HK-2 (cell line): ENCODE measurements around the gene ARL6IP4.

ENCODE experiments used
- DNase-seq: peaks from one replicate; pipeline ENCODE4 v3.0.0-alpha.2; 2018; ENCODE audit not compliant: unreplicated experiment

ARL6IP4 gene

GRCh38 chr12:122990961-122991622 is 10.6 kb downstream of the ARL6IP4 start:
- no peak for DNase-seq

GRCh38 chr12:122991623-122992275 is 11.3 kb downstream of the ARL6IP4 start:
- DNase-seq: no peak

GRCh38 chr12:122992386-122992785 is 11.9 kb downstream of the ARL6IP4 start:
- DNase-seq: no peak

DNA sequence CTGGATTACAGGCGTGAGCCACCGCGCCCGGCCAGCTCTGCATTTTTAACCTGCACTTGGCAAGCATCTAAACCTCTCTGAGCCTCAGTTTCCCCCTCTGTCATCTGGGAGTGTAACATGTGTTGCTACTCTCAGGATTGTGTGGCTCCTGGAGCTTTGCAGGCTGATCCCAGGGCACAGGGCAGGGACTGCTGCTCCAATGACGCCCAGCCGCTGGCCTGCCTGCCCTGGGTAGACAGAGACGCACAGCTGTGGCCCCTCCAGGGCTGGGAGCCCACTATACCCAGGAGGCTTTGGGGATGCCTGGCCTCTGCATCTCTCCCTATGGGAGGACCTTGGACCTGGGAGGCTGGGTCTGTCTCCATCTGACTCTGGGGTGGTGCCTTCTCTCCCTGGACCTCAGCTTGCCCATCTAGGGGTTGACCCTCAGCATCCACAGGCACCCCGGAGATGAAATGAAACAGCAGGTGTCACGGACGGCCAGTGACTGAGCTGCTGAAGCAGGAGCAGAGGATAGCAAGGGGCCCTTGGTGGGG is 13.7 kb downstream of the ARL6IP4 start:
- no peak for DNase-seq

DNA sequence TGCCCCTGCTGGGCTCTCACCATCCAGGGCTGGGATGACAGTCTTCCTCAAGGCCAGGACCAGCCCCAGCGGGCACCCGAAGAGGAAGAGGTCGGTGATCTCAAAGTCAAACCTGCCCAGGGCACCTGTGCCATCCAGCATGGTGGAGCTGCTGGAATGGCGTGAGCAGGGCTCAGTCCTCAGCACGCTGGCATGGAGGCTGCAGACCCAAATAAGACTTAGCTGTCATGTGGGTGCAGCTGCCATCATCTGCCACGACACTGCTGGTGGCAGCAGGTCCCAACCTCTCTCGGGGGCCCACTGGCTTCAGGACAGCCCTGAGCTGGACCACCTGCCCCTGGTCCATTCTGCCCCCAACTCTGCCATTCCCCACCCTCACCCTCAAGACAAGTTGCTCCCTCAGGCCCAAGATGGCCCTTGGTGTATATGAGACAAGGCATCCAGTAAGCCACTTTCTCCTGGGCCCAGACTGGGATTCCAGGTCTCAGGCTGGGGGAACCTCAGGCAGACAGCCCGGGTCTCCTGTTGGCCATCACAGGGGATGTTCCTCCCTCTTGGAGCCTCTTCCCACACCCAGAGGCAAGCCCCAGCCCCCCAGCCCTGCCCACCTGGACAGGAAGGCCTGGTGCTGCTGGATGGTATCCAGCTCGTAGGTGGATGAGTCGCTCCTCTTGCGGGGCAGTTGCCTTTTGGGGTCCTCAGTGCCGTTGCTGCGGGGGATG is 14.5 kb downstream of the ARL6IP4 start:
- DNase-seq: no peak

DNA sequence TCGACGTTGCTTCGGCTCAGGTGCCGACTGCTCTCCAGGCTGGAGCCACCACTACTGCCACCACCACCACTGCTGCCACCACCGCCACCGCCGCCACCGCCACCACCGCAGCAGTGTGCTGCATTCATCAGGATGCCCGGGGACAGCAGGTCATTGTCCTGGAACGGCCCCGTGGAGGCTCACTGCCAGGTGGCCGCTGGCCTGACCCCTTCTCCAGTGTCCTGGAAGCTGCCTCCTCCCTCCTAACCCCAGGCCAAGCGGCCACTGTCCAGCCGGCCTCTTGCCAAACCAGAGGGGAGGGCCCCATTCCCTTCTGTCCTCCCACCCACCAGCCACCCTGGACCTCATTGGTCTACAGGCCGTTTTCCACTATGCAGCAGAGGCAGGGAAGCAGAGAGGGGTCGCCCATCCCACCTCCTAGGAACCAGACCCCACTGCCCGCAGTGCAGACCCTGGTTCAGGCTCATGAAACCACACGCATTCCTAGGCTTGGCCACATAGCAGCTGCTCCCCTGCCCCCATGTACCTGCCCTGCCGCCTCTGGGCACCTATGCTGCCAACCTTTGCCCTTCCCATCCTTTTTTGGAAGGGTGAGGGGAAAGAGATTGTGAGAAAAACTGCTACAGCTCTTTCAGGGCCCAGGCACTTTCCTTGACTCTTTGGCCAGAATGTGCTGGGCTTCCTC is 15.2 kb downstream of the ARL6IP4 start:
- DNase-seq: no peak

DNA sequence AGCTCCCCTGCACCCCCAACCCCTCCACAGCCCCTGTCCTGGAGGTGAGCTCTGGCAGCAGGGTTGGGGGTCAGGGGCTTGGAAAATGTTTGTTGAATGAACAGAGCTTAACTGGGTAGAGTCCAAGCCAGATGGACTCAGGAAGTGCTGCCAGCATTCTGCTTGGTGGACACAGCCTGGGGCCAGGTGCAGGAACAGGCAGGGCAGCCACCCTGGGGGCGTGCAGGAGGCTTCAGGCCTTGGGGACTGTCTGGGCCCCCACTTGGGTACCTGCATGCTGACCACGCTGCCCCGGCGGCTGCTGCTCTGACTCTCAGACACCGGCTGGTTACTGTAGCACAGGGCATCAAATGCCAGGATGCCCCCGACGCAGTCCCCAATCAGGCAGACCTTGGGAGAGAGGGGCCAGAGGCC is 15.7 kb downstream of the ARL6IP4 start:
- no peak for DNase-seq

DNA sequence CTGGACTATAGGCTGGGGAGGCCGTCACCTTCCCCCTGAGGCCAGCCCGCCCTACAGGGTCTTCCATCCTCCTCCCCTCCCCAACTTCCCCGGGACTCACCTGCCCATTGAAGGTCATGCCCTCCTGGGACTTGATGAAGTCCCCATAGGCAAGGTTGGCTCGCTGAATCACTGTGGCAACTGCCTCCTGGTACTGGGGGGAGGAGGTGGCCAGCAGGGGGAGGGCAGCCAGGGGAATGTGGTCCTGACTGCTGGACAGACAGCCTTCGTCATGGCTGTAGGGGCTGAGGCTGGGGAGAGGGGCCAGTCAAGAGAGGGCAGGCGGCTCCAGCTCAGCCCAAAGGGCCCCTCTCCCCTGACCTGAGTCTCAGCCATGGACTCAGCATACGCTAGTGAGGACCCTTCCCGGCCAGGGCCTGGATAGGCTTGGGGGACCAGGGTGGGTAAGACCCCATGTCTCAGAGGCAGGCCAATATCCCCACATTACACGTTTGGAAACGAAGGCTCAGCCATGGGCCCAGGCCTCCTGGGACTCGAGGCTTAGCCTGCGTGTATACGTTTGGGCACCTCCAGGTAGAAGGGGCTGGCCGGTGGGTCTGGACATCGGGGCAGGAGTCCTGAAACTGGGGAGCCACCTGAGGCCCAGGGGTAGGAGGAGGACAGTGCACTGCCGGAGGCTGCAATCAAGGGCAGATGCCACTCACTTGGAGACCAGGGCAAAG is 16.3 kb downstream of the ARL6IP4 start:
- DNase-seq: no peak

DNA sequence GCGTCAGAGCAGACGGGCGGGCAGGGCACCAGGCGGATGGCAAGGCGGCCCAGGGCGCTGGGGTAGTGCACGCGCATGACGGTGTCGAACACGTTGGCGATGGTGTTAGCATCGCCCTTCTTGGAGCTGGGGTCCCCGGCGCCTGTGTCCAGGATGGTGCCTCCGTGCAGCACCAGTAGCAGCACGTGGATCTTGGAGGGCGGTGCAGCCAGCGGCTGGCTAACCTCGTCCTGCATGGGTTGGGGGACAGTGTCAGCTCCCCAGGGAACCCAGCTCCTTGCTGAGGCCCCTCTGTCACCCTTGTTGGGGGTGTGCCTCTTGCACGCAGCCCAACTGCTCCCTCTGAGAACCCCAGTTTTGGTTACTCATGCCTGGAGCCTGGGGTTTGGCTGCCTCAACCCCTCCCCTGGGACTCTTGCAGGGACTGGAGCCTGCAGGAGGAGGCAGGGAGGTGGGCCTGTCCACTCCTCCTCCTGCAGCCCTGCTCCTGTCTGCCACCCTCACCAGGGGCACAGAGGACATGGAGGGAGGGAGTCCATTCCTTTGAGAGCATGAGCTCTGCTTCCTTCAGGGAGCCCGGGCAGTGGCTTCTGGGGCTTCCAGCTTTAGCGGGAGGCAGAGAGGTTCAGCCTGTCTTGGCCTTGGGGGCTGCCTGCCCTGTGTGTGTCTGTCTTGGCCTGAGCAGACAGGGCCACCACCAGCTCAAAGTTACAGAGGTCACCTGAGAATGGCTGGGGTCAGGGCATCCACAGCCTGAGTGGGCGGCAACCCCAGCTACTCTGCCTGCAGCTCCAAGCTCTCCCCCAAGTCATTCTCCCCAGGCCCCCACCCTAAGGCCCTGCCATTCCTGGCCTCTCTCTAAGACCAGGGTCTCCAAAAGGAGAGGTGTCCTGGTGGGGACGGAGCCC is 17.1 kb downstream of the ARL6IP4 start:
- DNase-seq: no peak

DNA sequence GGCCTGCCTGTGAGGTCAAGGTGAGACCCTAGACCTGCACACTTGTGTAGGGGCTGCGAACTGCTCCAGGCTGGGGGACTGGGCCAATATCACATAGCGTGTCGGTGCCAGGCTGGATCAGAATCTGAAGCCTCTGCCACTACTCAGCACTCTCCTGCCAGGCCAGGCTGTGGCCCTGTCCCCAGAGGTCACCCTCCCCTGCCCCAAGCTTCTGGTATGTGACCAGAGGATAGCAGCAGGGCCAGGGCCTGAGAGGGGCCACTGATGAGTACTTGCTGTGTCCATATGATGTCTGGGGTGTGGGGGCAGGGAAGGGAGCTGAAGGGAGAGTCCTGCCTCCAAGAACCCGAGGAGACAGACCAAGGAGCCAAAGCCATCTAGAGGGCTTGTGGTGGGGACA is 17.8 kb downstream of the ARL6IP4 start:
- DNase-seq: no peak

DNA sequence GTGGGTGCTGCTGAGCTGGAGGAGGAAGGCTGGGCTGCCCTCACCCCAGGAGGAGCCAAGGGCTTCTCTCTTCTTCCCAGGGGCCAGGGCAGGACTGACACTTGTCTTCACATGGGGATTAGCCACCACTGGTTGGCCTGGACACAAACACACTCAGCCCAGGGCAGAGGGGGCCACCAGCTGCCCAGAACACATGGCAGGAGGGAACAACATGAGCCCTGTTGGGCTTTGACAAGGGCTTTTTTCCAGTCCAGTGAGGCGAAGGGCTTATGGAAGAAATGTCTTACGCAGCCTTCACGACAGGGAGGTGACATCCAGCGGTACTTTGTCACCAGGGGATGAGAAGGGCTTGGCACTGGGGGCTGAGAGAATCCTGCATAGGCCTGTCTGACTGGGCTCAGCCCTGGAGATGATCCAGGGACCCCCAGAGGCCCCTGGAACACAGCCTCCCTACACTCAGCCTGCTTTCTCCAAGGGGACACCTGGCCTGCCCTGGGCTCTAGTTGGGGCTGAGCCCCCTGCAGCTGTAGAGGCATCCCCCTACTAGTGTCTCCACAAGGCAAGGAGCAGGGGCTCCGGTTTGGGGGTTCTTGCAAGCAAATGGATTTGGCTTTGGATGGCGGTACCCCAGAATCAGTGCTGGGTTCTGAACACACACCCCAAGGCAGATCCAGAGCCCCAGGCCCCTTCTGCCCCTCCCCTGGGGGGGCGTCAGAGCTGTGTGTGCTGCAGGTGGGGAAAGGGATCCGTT is 18.9 kb downstream of the ARL6IP4 start:
- no peak for DNase-seq

DNA sequence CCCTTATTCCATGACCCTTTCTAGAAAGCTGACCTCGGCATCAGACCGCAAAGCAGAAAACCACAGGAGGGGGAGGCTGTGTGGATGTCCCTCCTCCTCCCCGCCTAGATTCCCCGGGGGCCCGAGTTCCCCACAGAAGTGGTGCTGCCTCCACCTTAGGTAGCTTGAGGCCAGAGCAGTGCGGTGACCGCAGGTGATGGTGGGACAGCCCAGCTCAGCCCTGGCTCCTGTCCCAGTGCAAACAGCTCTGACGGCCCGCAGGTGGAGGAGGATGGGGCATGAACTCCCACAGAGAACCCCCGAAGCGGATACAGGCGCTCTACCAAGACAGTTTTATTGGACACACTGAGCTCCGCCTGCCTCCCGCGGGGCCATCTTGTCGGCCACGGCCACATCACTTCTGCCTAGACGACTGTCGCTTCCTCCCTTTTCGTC is 19.5 kb downstream of the ARL6IP4 start:
- no peak for DNase-seq

GRCh38 chr12:123000578-123000977 is 20.1 kb downstream of the ARL6IP4 start:
- no peak for DNase-seq

DNA sequence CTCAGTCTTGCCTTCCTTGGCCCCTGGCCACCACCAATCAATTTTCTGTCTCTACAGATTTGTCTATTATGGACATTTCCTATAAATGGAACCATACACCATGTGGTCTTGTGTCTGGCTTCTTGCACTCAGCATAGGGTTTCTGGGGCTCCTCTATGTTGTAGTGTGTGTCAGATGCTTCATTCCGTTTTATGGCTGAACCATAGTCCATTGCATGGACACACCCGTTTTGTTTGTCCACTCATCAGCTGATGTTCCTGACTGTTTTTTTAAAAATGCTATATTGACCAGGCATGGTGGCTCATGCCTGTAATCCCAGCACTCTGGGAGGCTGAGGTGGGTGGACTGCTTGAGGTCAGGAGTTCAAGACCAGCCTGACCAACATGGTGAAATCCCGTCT is 21.0 kb downstream of the ARL6IP4 start:
- DNase-seq: no peak

GRCh38 chr12:123003257-123003656 is 22.8 kb downstream of the ARL6IP4 start:
- no peak for DNase-seq

DNA sequence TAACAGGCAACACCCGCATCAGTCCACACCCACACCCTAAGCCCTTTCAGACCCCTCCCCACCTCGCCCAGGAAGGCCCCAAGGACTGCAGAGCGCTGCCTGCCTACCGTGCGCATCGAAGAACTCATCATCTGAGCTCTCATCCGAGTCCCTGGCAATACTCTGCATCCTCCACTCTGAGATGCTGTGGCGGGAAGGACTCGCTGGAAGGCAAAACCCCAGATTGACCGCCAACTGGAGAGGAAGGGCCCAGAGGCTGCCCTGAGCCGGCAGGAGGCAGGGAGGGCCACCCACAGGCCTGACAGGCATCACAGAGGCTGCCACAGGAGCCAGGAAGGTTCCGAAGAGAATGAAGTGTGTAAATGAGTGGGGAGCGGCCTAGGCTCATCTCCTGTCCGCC is 23.8 kb downstream of the ARL6IP4 start:
- DNase-seq: no peak

DNA sequence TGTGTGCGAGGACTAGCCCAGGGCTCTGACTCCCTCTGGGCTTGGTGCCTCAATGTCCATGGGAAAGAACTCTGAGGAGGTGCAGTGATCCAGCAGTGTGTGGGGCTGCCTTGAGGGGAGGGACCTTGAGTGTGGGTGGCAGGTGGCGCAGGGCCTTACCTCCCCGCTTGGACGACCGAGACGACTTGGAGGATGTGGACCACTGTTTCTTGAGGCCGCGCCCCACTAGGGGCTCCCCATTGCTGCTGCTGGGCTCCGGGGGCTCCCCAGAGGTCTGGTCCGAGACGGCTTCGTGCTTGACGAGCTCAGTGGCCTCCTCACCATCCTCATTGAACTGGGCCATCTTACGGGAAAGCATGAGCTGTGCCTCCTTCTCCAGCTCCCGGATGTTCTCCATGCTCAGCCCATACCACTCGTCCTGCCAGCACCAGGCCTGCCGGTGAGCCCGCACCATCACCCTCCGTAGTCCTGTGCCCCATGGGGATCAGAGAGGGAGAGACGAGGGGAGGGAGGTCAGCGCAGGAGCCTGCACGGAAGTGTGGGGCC is 24.7 kb downstream of the ARL6IP4 start:
- no peak for DNase-seq

DNA sequence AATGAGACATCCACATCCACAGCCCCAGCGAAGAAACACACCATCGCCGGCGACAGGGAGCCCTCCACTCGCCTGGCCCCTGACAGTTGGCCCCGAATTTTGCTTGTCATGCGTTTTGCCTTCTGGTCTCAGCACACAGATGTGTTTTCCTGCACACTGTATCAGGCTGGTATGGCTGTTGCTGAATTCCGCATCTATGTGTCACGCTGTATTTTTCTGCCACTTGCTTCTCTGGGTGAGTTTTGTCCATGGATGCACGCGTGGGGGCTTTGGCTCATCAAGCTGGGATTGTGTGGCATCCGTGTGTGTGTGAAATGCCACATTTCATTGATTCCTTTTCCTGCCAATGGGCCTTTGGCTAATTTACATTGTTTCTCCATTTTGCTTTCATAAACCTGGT is 26.5 kb downstream of the ARL6IP4 start:
- DNase-seq: no peak

DNA sequence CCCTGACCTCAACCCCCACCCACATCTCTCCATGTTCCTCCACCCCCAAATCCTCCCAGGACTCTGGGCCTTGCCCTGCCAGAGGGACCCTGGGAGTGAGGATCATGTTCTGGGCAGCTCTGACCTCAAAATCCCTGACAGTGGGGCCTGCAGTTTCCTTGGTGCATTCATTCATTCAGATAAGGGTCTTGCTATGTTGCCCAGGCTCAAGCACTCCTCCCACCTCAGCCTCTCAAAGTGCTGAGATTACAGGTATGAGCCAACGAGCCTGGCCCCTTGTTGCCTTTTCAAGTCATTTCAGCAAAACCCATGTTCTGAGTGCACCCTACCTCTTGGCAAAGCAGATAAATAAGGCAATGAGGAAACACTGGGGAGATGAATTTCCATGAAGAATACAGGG is 29.6 kb downstream of the ARL6IP4 start:
- DNase-seq: no peak
